Fibroblast of skin of left quadriceps (primary cell): ENCODE results near the gene ZFC3H1.
"Not testable (repeated sequence)": the region's sequence is repeated elsewhere in the genome, so short reads cannot be mapped to it uniquely, and the experiment has no call there.

ENCODE experiments used
- DNase-seq, 2 experiments: peaks; one replicate each; pipeline ENCODE4 v3.0.0-alpha.2; 2013; ENCODE audit warnings: low read depth in 2 of 2

The ZFC3H1 gene

GRCh38 chr12:71581206-71581605, 82.4 kb downstream of the ZFC3H1 start:
- no peak for DNase-seq

- no peak for DNase-seq
Observed at GRCh38 chr12:71578694-71579258, 84.9 kb downstream of the ZFC3H1 start.

GRCh38 chr12:71576496-71576895, 87.2 kb downstream of the ZFC3H1 start:
- DNase-seq = no peak

- not testable (repeated sequence) for DNase-seq
Observed at GRCh38 chr12:71569885-71570284, 93.8 kb downstream of the ZFC3H1 start.

- DNase-seq = no peak
Observed at GRCh38 chr12:71567537-71567936, 96.1 kb downstream of the ZFC3H1 start.

GRCh38 chr12:71566655-71567054, 97.0 kb downstream of the ZFC3H1 start:
- no peak for DNase-seq

- DNase-seq = peak in 1 of 2 experiments; percentile 9
Observed at GRCh38 chr12:71565535-71565934, 98.1 kb downstream of the ZFC3H1 start.

GRCh38 chr12:71562676-71563595, 100.7 kb downstream of the ZFC3H1 start:
- no peak for DNase-seq
